GM19372 (cell line): ENCODE results near the gene ZKSCAN8.

Experiments used
- ATAC-seq: cut with Tn5 transposase; IDR thresholded peaks from one replicate; pipeline ENCODE4 v1.9.1; 2021; ENCODE audit warnings: mild to moderate bottlenecking, low read depth, moderate library complexity; ENCODE audit not compliant: unreplicated experiment

ZKSCAN8 gene

GRCh38 chr6:28203201-28203600 lies 61.5 kb downstream of the ZKSCAN8 start:
- ATAC-seq: no peak

GRCh38 chr6:28205879-28206278 lies 64.2 kb downstream of the ZKSCAN8 start:
- ATAC-seq: no peak

- no peak for ATAC-seq
These were observed 64.8 kb downstream of the ZKSCAN8 start for GRCh38 chr6:28206527-28206926.

- no peak for ATAC-seq
These were observed 65.3 kb downstream of the ZKSCAN8 start for GRCh38 chr6:28206928-28207509.

GRCh38 chr6:28207510-28208110 lies 65.9 kb downstream of the ZKSCAN8 start:
- no peak for ATAC-seq

- ATAC-seq: no peak
These were observed 66.5 kb downstream of the ZKSCAN8 start for GRCh38 chr6:28208111-28208659.
